ENCODE results near the gene MMP21.

The MMP21 gene

DNA sequence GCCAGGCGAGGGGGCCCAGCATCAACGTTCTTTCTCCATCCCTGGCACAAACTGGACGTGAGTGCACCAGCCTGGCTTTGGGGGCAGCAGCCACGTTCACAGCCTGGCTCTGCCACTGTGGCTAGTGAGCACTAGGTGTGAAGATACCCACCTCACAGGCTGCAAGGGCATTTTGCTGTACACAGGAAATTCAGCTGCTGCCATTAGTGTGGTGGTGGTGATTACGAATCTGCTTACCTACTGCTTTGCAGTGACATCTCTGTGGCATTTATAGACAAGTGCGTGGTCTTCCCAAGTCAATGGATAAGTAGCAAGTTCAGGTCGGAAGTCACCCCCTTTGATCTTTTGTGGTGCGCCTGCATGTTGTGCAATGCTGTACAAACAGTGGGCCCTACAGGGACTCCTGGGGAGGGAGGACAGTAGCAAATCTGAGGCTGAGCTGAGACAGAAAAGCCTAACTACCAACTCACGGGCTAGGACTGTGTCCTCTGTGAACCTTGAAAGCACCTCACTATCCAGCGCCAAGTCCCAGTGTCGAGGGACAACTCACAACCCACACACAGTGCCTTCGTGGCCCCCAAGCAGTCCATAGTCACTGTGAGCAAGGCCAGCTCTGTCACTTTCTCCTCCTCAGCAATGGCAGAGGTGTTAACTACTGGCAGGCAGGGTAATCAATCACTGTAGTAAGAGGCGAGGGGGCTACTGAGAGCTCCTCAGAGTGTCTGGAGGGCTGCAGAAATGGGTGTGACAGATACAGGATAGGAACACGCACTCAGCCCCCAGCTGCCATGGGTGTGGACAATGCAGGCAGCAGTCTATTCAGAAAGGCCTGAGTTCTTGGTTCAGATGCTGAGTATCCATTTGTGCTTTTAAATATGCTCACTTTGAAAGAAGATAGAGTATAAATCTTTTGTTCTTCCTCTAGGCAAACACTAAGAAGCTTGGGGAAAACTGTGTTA, 17.0 kb upstream of the MMP21 start:
- no peak for DNase-seq (ENCODE audit: low spot score)

GRCh38 chr10:125788156-125789034, 12.8 kb upstream of the MMP21 start:
- no peak for DNase-seq (ENCODE audit: low spot score)

DNA sequence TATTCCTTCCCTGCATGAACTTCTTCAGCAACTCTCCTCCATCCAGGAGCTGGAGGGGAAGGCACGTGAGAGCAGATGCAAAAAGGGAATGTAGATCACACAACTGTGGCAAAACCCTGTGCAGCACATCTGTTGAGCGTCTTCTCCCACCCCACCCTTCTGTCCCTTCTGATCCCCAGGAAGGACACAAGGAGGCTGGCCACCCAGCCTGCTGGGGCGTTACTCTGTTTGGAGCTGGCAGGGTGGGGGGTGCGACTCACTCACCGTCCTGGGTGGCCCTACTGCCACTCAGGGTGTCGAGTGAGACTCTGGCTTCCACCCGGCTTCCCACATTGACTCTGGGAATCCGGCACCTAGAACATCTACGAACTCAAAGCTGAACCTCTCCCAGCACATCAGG, 10.2 kb upstream of the MMP21 start:
- DNase-seq (ENCODE audit: low spot score) = no peak

DNA sequence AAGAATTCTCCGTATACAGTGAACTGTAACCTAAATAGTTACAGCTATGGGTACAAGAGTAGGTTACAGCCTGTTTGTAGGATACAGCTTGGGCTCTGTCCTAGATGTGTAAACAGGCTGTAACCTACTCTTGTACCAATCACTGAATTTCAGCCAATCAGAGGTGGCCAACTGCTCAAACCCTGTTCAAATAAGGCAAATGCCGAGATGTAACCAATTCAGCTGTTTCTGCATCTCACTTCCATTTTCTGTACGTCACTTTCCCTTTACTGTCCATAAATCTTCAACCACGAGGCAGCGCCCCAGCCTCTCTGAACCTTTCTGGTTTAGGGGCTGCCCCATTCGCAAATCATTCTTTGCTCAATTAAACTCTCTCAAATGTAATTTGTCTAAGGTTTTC, 8.3 kb upstream of the MMP21 start:
- DNase-seq (ENCODE audit: low spot score) = no peak

GRCh38 chr10:125783408-125783807, 7.8 kb upstream of the MMP21 start:
- DNase-seq (ENCODE audit: low spot score) = no peak

DNA sequence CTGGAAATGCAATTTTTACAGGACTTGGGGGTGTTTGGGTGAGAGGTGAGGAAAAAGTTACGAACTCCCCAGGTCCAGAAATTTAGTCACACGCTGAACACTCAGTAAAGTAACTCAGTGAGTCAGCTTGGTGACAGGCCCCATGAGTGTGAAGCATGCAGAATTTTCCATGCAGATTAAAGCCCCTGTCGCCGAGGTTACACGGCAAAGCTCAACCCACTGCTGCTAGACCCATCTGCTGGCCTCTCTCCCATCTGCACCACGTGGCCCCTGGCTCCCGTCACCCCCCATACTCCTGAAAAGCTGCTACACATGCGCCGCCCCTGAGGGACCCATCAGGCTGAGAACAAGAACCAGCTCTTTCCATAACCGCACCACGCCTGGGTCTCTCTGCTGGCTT, 7.0 kb upstream of the MMP21 start:
- no peak for DNase-seq (ENCODE audit: low spot score)

DNA sequence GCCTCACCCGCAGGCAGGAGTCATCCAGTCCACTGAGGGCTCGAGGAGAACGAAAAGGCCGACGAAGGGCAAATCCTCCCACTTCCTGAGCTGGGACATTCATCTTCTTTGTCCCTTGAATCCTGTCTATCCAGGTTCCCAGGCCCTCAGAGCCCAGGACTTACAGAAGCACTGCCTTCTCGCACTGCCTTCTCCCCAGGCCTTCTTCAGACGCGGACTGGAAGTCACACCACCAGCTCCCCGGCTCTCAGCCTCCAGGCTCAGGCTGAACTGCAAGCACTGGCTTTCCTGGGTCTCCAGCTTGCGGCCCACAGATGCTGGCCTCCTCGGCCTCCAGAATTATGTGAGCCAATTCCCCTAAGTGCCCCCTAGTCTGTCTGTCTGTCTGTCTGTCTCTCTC, 6.4 kb upstream of the MMP21 start:
- no peak for DNase-seq (ENCODE audit: low spot score)

- no peak for DNase-seq (ENCODE audit: low spot score)
These were observed 5.8 kb upstream of the MMP21 start for GRCh38 chr10:125781374-125781773.

DNA sequence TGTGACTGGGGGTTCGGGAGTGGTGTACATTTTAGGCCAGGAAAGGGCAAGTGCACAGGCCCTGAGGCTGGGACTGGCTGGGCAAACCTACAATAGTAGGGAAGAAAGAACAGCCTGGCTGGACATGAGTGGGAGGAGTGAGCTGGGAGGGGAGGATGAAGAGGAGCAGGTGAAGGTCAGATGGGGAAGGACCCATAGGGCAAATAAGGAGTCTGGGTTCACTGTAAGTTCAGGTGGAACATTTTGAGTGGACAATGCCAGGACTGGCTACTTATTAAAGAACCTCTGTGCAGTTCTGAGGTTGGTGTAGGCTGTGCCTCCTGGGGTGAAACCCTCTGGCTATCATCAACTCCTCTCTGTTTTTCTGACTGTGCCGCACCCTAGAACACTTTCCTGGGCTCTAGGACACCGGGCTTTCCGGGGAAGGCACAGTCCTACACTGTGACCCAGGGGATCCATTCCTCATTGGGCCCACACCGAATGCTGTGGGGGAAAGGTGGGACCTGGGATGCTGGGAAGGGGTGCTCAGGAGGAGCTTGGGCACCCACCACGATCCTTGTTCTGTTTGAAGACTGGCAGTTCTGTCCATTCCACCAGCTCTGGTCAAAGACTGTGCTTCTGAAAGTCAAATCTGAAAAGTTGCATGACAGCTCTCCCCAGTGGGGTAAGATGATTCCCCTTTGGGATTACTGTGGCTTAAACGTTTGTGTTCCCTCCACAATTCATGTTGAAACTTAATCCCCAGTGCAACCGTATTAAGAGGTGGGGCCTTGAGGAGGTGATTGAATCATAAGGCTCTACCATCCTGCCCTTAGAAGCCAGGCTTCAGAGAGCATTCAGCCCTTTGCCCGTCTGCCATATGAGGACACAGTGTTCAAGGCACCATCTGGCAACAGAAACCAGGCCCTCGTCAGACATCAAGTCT, 4.0 kb upstream of the MMP21 start:
- DNase-seq (ENCODE audit: low spot score) = no peak

DNA sequence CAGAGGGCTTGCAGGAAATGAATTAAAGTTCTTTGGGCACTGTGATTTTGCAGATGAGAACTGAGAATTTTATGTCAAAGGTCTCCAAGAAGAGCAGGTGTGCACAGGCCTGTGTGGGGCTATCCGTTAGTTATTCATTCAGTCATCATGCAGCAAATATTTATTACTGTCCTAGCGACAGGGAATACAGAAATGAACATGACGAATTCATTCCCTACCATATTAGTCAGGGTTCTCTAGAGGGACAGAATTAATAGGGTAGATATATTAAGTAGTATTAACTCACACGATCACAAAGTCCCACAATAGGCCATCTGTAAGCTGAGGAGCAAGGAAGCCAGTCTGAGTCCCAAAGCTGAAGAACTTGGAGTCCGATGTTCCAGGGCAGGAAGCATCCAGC, 2.9 kb upstream of the MMP21 start:
- no peak for DNase-seq (ENCODE audit: low spot score)

DNA sequence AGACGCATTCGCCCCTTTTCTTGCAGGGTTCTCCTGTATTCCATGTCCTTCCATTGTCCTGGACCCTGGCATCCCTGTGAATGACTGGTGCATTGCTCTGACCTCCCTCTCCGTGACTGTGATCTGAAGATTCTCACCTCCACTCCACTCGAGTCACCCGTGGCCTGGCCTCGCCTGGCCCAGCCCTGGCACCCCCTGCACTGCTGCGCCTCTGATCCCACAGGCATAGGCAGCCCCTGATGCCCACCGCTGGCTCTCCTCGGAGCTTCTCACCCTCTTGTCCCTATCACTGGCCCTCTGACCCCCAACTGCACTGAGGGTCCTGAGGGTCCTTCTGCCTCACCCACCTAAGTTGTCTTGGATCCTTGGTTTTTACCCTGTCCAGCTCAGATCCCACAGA, 2.2 kb upstream of the MMP21 start:
- no peak for DNase-seq (ENCODE audit: low spot score)

- no peak for DNase-seq (ENCODE audit: low spot score)
These were observed 935 bp downstream of the MMP21 start for GRCh38 chr10:125774581-125775191.

- DNase-seq (ENCODE audit: low spot score) = no peak
These were observed 1.7 kb downstream of the MMP21 start for GRCh38 chr10:125773687-125774543.

DNA sequence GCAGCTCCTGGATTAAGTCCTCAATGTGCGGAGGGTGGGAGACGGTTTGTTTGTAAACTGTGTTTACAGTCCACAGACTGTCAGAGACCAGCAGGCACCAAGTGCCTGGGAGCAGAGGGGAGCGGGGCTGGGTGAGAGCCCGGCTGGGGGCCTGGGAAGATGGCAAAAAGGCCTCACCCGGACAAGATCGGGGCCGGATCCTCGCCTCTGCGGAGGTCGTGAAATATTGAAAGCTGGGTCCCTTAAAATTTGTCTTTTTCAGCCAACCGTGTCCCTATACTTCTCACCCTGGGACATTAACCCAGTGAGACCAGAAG, 2.8 kb downstream of the MMP21 start:
- no peak for DNase-seq (ENCODE audit: low spot score)

GRCh38 chr10:125772112-125772863, 3.3 kb downstream of the MMP21 start:
- no peak for DNase-seq (ENCODE audit: low spot score)

DNA sequence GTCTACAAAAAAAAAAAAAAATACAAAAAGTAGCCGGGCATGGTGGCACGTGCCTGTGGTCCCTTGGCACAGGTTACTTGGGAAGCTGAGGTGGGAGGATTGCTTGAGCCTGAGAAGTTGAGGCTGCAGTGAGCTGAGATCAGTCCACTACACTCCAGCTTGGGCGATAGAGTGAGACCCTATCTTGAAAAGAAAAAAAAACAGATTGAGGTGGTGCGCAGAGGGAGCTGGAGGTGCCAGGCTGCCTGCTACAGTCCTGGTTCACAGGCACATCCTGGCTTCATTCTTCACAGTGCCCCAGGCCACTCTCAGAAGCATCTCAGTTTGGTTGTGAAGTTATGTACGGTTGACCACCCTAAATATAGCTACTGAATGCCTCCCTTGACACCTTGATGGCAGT, 4.8 kb downstream of the MMP21 start:
- DNase-seq (ENCODE audit: low spot score) = no peak

- DNase-seq (ENCODE audit: low spot score) = no peak
These were observed 6.4 kb downstream of the MMP21 start for GRCh38 chr10:125769175-125769574.

GRCh38 chr10:125768219-125768855, 7.3 kb downstream of the MMP21 start:
- no peak for DNase-seq (ENCODE audit: low spot score)

DNA sequence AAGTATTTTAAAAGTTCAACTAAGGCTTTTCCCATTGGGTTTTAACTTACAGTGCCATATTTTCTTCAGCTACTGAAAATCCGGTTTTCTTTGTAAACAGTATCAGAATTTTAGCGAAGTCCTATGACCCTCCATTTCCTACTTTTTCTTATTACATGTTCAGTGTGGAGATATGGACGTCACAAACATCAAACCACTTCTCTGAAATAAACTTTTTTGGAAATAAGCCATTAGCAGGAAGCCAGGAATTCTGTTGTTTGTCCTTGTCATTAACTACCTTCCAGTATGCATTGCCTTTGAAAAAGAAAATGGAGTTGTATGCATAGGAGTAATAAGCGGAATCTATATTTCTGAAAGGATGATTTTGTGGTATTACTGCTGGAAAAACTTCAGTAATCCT, 9.1 kb downstream of the MMP21 start:
- DNase-seq (ENCODE audit: low spot score) = no peak
